Transverse colon (tissue), 4 donors: ENCODE measurements around the gene LIPK. TPM values are rescaled to one million over a fixed set of nuclear protein-coding genes. Genes with fewer than 3 reads are reported as not detected.

Experiments
- DNase-seq: peaks from one replicate; pipeline ENCODE4 v3.0.0-alpha.2; 2019
- H3K27ac ChIP-seq, 4 donors: fragments of 200-600 bp; sonication (generic); 2 replicates each; pipeline ENCODE4 v1.5.1; 2016 to 2018; ENCODE audit warnings: inconsistent platforms in 4 of 4
- H3K27me3 ChIP-seq: fragments of 200-600 bp; sonication (generic); 2 replicates; pipeline ENCODE4 v1.5.1; 2017; ENCODE audit warnings: inconsistent platforms
- H3K36me3 ChIP-seq, 4 donors: fragments of 200-600 bp; sonication (generic); 2 replicates each; pipeline ENCODE4 v1.5.1; 2017 to 2019; ENCODE audit warnings: inconsistent platforms in 4 of 4
- H3K4me1 ChIP-seq, 4 donors: fragments of 200-600 bp; sonication (generic); 2 replicates each; pipeline ENCODE4 v1.5.1; 2017 to 2020; ENCODE audit warnings: inconsistent platforms in 4 of 4
- H3K4me3 ChIP-seq, 4 donors: fragments of 200-600 bp; sonication (generic); 1 replicate in 1 of 4; 2 replicates in 3 of 4; pipeline versions ENCODE4 v1.5.1 to v1.6.1; 2017 to 2019; ENCODE audit warnings: inconsistent platforms in 4 of 4
- H3K9me3 ChIP-seq, 2 donors: fragments of 200-600 bp; sonication (generic); 2 replicates each; pipeline ENCODE4 v1.5.1; 2017 to 2019; ENCODE audit warnings: inconsistent platforms in 2 of 2
- CTCF ChIP-seq, 5 experiments: fragments of 200-600 bp in 3 of 5; fragments of 450-650 bp in 2 of 5; sonication (generic) in 3 of 5; IDR thresholded peaks; 1 replicate in 2 of 5; 2 replicates in 3 of 5; pipeline ENCODE4 v1.5.1; 2016 to 2017; ENCODE audit warnings: antibody characterized with exemption in 5 of 5, inconsistent platforms in 3 of 5, mild to moderate bottlenecking in 2 of 5, moderate library complexity in 1 of 5
- EP300 ChIP-seq: sonication (generic); formaldehyde crosslinking; IDR thresholded peaks from one replicate; pipeline ENCODE4 v1.6.1; 2017; ENCODE audit warnings: antibody characterized with exemption, low read depth
- POLR2A ChIP-seq: fragments of 450-650 bp; IDR thresholded peaks from one replicate; pipeline ENCODE4 v1.6.1; 2016; ENCODE audit warnings: antibody characterized with exemption, mild to moderate bottlenecking, moderate library complexity
- POLR2AphosphoS5 ChIP-seq, 3 donors: sonication (generic); formaldehyde crosslinking; IDR thresholded peaks; one replicate each; pipeline ENCODE4 v1.6.1; 2016; ENCODE audit warnings: antibody characterized with exemption in 3 of 3
- WGBS, 2 donors: methylation state at CpG; one replicate each; pipeline ENCODE4 v1.1.5; 2018; ENCODE audit warnings: low coverage in 1 of 2; 5-methylcytosine and 5-hydroxymethylcytosine counted together
- in situ Hi-C, 4 donors: fragments of 200-750 bp; cut with MboI; loops; one replicate each; pipeline versions ENCODE4 v1.15.0 to v1.15.1; 2017; ENCODE audit warnings: low sequenced_read_pairs in 3 of 4, low pct_ligation_motif_present in 1 of 4, low pct_unique_long_range_greater_than_20kb in 1 of 4
- intact Hi-C: fragments of 100-400 bp; cut with DNase I; formaldehyde crosslinking; loops from one replicate; pipeline ENCODE4 v1.15.1; 2023; ENCODE audit warnings: low total_unique reads
- total RNA-seq, 4 donors: library from RNA; depleted of rRNA; stranded (reverse); fragments of >200 nt; gene quantifications; one replicate each; pipeline ENCODE4 v1.1.0, GENCODE V29; 2016

LIPK gene
- not detected for total RNA-seq

- in situ Hi-C loops, result no loop called here
- Histone ChIP-seq H3K27me3 (no peaks in the 10 kb centered on the region), H3K36me3 (no peaks in the 10 kb centered on the region), H3K4me3 (no peak within 1 kb of the TSS), H3K9me3 (no peaks in the 10 kb centered on the region), H3K27ac (no peak within 1 kb of the TSS), H3K4me1 (peaks cover 0 to 16% (median 2%) of the 10 kb centered on the region in 4 donors)
- no peak for DNase-seq
- intact Hi-C loops, result no loop called here
- 100% methylated on average over 1 of the region's 1 CpG for WGBS, 2 donors
- TF ChIP-seq EP300 (no peak), CTCF (IDR thresholded peaks at IDR 0.05) (no peak), POLR2A (no peak), POLR2AphosphoS5 (IDR thresholded peaks at IDR 0.05) (no peak)
Measured at GRCh38 chr10:88705958-88706357, at the start of gene LIPK. Gene LIPK (plus strand): TSS chr10:88706249. CDS start chr10:88724544, 18,295 bp downstream.

GRCh38 chr10:88657901-88658300, 48.1 kb upstream of the LIPK start:
- Histone ChIP-seq H3K27ac (no peak overlapping the region), H3K4me1 (peaks cover 0 to 5% (median 0%) of the 10 kb centered on the region in 4 donors), H3K36me3 (no peaks in the 10 kb centered on the region), H3K4me3 (no peak overlapping the region), H3K9me3 (no peaks in the 10 kb centered on the region), H3K27me3 (no peaks in the 10 kb centered on the region)
- intact Hi-C loops (no loop called here), in situ Hi-C loops (no loop called here)
- TF ChIP-seq POLR2A, result no peak
- 78 to 80% methylated on average over 1 of the region's 1 CpG for WGBS, 2 donors
- no peak for DNase-seq

- WGBS, 2 donors, result 61 to 73% methylated on average over 3 of the region's 3 CpGs
- DNase-seq, result no peak
- in situ Hi-C loops, result no loop called here
- H3K4me3 ChIP-seq, result no peak overlapping the region
- H3K36me3 ChIP-seq, result no peaks in the 10 kb centered on the region
- H3K4me1 ChIP-seq, result peaks cover 0 to 5% (median 0%) of the 10 kb centered on the region in 4 donors
- no peak overlapping the region for H3K27ac ChIP-seq
- TF ChIP-seq POLR2A (no peak), CTCF (IDR thresholded peaks at IDR 0.05) (no peak), POLR2AphosphoS5 (IDR thresholded peaks at IDR 0.05) (no peak), EP300 (no peak)
- intact Hi-C loops, result loop anchor here (10.0 kb wide), 1 partner anchor 855 kb away; no protein-coding TSS in a partner anchor
- no peaks in the 10 kb centered on the region for H3K9me3 ChIP-seq
- no peaks in the 10 kb centered on the region for H3K27me3 ChIP-seq
Measured at GRCh38 chr10:88659725-88660597, 46.1 kb upstream of the LIPK start.

- Histone ChIP-seq H3K9me3 (no peaks in the 10 kb centered on the region), H3K27ac (no peak overlapping the region), H3K4me1 (peaks cover 0 to 5% (median 0%) of the 10 kb centered on the region in 4 donors), H3K4me3 (no peak overlapping the region), H3K36me3 (no peaks in the 10 kb centered on the region), H3K27me3 (no peaks in the 10 kb centered on the region)
- in situ Hi-C loops, result no loop called here
- WGBS, 2 donors, result 17 to 42% methylated on average over 2 to 3 of the region's 3 CpGs
- TF ChIP-seq POLR2A (no peak), POLR2AphosphoS5 (IDR thresholded peaks at IDR 0.05) (no peak), EP300 (no peak), CTCF (IDR thresholded peaks at IDR 0.05) (no peak)
- intact Hi-C loops, result loop anchor here (10.0 kb wide), 1 partner anchor 856 kb away; no protein-coding TSS in a partner anchor
- no peak for DNase-seq
Measured at GRCh38 chr10:88660598-88660884, 45.5 kb upstream of the LIPK start.

GRCh38 chr10:88661018-88661417, 45.0 kb upstream of the LIPK start:
- H3K9me3 ChIP-seq, result no peaks in the 10 kb centered on the region
- H3K4me3 ChIP-seq, result no peak overlapping the region
- TF ChIP-seq EP300 (no peak), CTCF (IDR thresholded peaks at IDR 0.05) (no peak), POLR2AphosphoS5 (IDR thresholded peaks at IDR 0.05) (no peak), POLR2A (no peak)
- peaks cover 0 to 5% (median 0%) of the 10 kb centered on the region in 4 donors for H3K4me1 ChIP-seq
- in situ Hi-C loops (no loop called here), intact Hi-C loops (loop anchor here (10.0 kb wide), 1 partner anchor 856 kb away; no protein-coding TSS in a partner anchor)
- H3K36me3 ChIP-seq, result no peaks in the 10 kb centered on the region
- H3K27ac ChIP-seq, result no peak overlapping the region
- no peak for DNase-seq
- H3K27me3 ChIP-seq, result no peaks in the 10 kb centered on the region
